Nephron (organoid): ENCODE results near the gene SFXN1.

Experiments
- H3K27ac Mint-ChIP-seq, 3 experiments: 2 replicates each; pipeline ENCODE4 v1.8.0; 2020; ENCODE audit warnings: mixed read lengths in 3 of 3, mild to moderate bottlenecking in 2 of 3, moderate library complexity in 1 of 3
- H3K27me3 Mint-ChIP-seq: 2 replicates; pipeline ENCODE4 v1.8.0; 2021; ENCODE audit warnings: low read depth, mild to moderate bottlenecking, moderate library complexity, mixed read lengths
- H3K36me3 Mint-ChIP-seq: 2 replicates; pipeline ENCODE4 v1.8.0; 2020; ENCODE audit warnings: low read depth, mixed read lengths
- H3K4me1 Mint-ChIP-seq: 2 replicates; pipeline ENCODE4 v1.8.0; 2020; ENCODE audit warnings: mixed read lengths
- H3K4me3 Mint-ChIP-seq, 3 experiments: 2 replicates each; pipeline ENCODE4 v1.8.0; 2020; ENCODE audit warnings: mild to moderate bottlenecking in 3 of 3, mixed read lengths in 3 of 3, moderate library complexity in 2 of 3
- H3K9me3 Mint-ChIP-seq: 2 replicates; pipeline ENCODE4 v1.8.0; 2020; ENCODE audit warnings: mixed read lengths
- CTCF ChIP-seq, 3 experiments: fragments of 200-600 bp; sonication (generic); IDR thresholded peaks; one replicate each; pipeline ENCODE4 v1.5.0; 2021; ENCODE audit warnings: antibody characterized with exemption in 3 of 3; ENCODE audit not compliant: unreplicated experiment in 3 of 3

SFXN1 gene

GRCh38 chr5:175464074-175464941 lies 14.1 kb upstream of the SFXN1 start:
- Mint-ChIP-seq H3K27me3 (peaks cover 4% of the 10 kb centered on the region), H3K4me3 (no peak overlapping the region)

GRCh38 chr5:175464942-175465233 lies 13.5 kb upstream of the SFXN1 start:
- Mint-ChIP-seq H3K9me3 (no peaks in the 10 kb centered on the region), H3K4me1 (peaks cover 27% of the 10 kb centered on the region), H3K27ac (no peak overlapping the region), H3K27me3 (peaks cover 4% of the 10 kb centered on the region), H3K4me3 (no peak overlapping the region), H3K36me3 (no peaks in the 10 kb centered on the region)
- peak in 1 of 3 experiments; percentile 30 for TF ChIP-seq CTCF (IDR thresholded peaks at IDR 0.05; ENCODE audit: unreplicated experiment in 3 of 3)

More at GRCh38 chr5:175464074-175464941, 14.1 kb upstream of the SFXN1 start:
- peak; percentile 70 for TF ChIP-seq CTCF (IDR thresholded peaks at IDR 0.05; ENCODE audit: unreplicated experiment in 3 of 3)
- H3K36me3 Mint-ChIP-seq: no peaks in the 10 kb centered on the region
- no peak overlapping the region for H3K27ac Mint-ChIP-seq
- H3K4me1 Mint-ChIP-seq: peaks cover 27% of the 10 kb centered on the region
- H3K9me3 Mint-ChIP-seq: no peaks in the 10 kb centered on the region

- H3K4me3 Mint-ChIP-seq: no peak overlapping the region
- no peaks in the 10 kb centered on the region for H3K9me3 Mint-ChIP-seq
- H3K36me3 Mint-ChIP-seq: no peaks in the 10 kb centered on the region
- no peak for TF ChIP-seq CTCF (IDR thresholded peaks at IDR 0.05; ENCODE audit: unreplicated experiment in 3 of 3)
- H3K27me3 Mint-ChIP-seq: peaks cover 4% of the 10 kb centered on the region
- H3K4me1 Mint-ChIP-seq: peaks cover 28% of the 10 kb centered on the region
- no peak overlapping the region for H3K27ac Mint-ChIP-seq
These were observed 13.1 kb upstream of the SFXN1 start for GRCh38 chr5:175465282-175465681.

GRCh38 chr5:175466700-175467318 lies 11.6 kb upstream of the SFXN1 start:
- no peak for TF ChIP-seq CTCF (IDR thresholded peaks at IDR 0.05; ENCODE audit: unreplicated experiment in 3 of 3)
- peaks cover 4% of the 10 kb centered on the region for H3K27me3 Mint-ChIP-seq
- H3K9me3 Mint-ChIP-seq: no peaks in the 10 kb centered on the region
- peaks cover 31% of the 10 kb centered on the region for H3K4me1 Mint-ChIP-seq
- peak overlapping the region in 2 of 3 experiments; percentile 5 to 35 for H3K27ac Mint-ChIP-seq
- no peaks in the 10 kb centered on the region for H3K36me3 Mint-ChIP-seq
- H3K4me3 Mint-ChIP-seq: no peak overlapping the region

GRCh38 chr5:175467983-175468690 lies 10.2 kb upstream of the SFXN1 start:
- Mint-ChIP-seq H3K4me1 (peaks cover 31% of the 10 kb centered on the region), H3K4me3 (peak overlapping the region in 1 of 3 experiments; percentile 5), H3K27me3 (peaks cover 8% of the 10 kb centered on the region), H3K27ac (peak overlapping the region in 2 of 3 experiments; percentile 41 to 59), H3K36me3 (no peaks in the 10 kb centered on the region), H3K9me3 (no peaks in the 10 kb centered on the region)
- no peak for TF ChIP-seq CTCF (IDR thresholded peaks at IDR 0.05; ENCODE audit: unreplicated experiment in 3 of 3)
